K562 treated with DMSO at 1 percent for 4 hours (cell line): Measurements from ENCODE around the gene PPP1R18. TPM values are rescaled to one million over a fixed set of nuclear protein-coding genes. Genes with fewer than 3 reads are reported as not detected.

Source experiments
- total RNA-seq: library from RNA; unstranded; fragments of 300-600 nt; gene quantifications from 2 replicates; pipeline ENCODE4 v1.2.3, GENCODE V29; 2022; ENCODE audit not compliant: insufficient read depth

PPP1R18 gene, protein sequence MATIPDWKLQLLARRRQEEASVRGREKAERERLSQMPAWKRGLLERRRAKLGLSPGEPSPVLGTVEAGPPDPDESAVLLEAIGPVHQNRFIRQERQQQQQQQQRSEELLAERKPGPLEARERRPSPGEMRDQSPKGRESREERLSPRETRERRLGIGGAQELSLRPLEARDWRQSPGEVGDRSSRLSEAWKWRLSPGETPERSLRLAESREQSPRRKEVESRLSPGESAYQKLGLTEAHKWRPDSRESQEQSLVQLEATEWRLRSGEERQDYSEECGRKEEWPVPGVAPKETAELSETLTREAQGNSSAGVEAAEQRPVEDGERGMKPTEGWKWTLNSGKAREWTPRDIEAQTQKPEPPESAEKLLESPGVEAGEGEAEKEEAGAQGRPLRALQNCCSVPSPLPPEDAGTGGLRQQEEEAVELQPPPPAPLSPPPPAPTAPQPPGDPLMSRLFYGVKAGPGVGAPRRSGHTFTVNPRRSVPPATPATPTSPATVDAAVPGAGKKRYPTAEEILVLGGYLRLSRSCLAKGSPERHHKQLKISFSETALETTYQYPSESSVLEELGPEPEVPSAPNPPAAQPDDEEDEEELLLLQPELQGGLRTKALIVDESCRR
- 80.7 and 94.0 TPM in 2 replicates for total RNA-seq

DNA sequence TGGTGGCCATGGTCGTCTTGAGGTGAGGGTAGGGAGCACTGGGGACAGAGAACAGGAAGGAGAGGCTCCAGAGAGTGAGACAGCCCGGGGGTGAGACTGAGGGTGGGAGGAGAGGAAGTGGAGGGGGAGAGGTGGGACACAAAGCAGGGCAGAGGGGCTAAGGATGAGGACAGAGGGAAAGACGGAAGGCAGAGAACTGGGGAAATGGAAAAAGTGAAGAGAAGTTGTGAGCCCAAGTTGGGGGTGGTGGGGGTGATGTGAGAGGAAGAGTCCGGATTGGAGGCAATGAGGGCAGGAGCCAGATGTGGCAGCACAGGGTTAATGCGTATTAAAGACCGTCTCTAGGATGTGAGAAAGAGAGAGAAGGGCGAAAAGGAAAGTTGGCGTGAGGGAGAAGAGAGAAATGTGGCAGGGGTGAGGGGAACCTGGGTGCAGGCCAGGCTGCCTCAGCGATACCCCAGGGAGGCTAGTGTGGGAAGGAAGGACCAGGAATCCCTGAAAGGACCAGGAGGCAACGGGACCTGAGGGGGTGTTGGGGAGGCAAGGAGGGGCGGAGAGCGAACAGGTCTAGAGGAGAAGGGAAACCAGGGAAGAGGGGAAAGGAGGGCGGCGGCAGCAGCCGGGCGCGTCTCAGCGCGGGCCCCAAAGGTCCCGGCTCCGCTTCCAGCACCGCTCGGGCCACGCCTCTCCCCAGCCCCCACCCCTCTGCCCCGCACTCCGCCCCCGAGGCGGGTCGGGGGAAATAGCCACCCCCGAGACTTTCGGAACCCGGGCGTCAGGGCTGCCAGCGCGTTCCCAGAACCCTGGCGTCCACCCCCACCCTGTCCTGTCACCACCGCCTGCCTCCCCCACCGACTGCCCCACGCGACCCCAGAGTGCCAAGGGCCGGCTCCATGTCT is at the start of gene PPP1R18:
Gene PPP1R18 (minus strand): TSS at position 637 of the 899 bp plus-strand sequence. CDS start 627 bp downstream, at position 10.

DNA sequence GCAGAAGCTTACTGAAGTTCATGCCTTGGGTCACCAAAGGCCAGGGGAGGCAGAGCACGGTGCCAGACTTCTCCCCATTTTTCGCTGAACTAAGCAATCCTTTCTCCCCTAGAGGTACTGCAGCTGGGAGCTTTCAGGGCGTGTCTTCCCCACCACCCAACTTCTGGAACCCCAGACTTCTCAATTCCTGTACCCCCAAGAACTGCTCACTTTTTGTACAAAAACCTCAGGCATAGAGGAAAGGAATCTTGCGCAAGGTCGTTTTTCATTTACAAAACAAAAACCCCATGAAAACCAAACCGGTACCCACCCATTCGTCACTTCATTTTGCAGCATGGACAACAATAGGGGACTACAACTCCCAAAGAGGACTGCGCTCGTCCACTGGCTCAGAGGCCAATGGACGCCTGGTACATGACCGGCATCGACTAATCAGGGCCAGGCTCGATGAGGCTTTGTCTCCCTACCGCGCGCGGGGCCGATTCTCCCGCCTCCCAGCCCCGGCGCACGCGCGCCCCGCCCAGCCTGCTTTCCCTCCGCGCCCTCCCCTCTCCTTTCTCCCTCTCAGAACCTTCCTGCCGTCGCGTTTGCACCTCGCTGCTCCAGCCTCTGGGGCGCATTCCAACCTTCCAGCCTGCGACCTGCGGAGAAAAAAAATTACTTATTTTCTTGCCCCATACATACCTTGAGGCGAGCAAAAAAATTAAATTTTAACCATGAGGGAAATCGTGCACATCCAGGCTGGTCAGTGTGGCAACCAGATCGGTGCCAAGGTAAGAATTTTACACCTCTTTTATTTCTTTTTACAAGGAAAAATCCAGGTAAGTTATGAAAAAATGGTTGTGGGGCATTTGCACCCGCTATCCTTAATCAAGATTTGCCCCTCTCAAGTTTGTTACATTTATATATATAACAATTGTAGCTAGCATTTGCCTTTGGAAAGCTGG is 33.6 kb upstream of the PPP1R18 start, which contains the start of gene TUBB:
Gene TUBB (plus strand): TSS at position 562 of the 947 bp plus-strand sequence. CDS start 155 bp downstream, at position 717.

DNA sequence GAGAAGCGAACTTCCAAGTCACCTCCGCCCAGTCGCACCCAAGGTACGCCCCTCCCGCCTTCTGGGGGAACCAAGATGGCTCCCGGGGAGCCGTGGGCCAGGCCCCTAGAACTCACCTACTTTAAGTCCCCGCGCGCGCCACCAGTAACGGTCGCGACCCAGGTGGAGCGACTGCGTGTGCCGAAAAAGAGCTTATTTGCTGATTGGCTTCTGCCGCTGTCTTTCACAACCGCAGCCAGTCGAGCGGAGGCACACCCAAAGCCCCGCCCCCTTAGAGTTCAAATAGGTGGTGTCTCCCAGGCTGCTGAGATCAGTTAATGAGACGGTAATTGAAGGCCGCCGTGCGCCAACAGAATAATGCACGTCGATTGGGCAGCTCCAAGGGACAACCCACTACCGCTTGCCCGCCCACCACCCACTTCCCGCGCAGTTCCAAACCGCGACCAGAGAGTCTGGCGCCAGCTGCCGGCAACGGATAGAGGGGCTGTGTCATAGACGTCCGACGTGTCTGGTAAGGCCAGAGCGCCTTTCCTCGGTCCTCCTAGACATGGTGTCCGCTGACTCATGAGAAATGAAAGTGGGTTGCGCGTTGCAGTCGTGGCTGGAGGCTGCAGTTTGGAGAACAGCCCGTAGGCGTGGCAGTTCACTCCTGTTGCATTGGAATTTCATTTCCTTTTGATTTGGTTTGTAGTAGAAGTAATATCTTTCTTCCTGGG is 30.8 kb upstream of the PPP1R18 start, which contains the start of gene MDC1:
Gene MDC1 (minus strand): TSS at position 153 of the 716 bp plus-strand sequence. CDS start 2,106 bp downstream, outside the sequence.

DNA sequence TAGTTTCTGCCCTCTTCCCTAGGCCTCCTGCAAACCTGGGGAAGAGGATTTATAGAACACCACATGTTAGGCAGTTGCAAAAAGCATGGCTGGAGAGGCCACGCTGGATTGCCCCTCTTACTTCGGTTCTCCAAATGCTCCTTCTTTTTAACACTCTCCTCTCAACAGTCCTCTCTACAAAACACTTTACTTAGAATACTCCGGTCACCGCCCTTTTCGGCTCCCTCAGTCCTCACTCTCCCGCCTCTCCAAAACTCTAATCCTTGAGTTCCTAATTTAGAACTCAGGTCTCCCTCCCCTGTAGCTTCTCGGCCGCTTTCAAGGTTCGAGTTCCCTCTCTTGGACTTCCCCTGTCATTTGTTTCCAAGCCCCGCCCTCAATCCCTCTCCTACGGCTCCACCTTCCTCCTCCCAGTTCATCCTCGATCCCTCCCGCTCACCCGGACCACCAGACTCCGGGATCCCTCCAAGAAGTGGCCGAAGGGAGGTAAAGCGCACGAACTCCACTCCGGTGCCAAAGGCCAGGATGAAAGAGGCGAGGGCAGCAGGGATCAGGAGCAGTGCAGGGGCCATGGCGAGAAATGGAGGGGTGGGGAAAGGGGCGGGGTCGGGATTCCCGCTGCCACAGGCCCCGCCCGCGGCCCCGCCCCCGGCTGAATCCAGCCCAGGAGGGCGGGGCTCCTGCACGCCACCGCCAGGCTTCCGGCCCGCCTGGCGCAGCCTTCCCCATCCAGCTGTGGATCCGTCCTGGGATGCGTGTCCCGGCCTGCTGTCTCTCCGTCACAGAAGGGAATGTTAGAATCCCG is 4.2 kb upstream of the PPP1R18 start, which contains the start of gene NRM:
Gene NRM (minus strand): TSS at position 582 of the 805 bp plus-strand sequence. CDS start 10 bp downstream, at position 572.

DNA sequence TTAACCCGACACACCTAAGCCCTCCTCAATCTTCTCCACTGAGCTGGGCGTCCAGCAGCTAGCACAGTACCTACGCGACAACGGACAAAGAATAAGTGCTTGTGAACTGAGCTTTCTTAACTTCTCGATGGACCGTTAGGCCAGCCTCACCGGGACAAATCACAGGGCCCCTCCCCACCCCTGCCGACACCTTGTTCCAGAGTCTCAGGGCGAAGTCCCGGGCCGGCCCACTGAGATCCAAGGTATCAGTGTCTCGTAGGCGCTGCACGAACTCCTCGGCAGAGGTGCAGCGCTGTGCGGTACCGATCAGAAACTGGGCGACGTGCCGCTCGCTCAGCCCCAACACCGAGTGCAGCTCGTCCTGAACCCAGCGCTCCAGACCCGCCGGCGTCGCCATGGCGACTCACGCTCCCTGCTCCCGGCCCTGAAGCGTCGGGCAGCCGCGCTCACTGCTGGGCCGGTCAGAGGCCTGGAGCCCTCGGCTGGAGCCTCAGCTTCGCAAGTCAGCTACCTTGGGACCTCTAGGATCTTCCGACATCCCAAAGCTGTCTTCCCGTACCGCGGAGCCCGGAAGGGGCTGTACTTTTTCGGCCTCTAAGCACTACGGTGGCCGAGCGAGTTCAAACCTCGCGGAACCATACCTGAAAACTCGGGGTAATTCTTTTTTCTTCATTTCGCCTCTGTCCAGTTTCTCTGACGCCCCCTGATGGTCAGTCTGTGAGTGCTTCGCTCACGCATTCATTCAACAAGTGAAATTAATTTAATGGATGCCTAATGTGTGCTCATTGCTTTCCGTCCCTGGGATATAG is 13.8 kb downstream of the PPP1R18 start, which contains the start of gene DHX16:
Gene DHX16 (minus strand): TSS at position 562 of the 809 bp plus-strand sequence. CDS start 165 bp downstream, at position 397.

DNA sequence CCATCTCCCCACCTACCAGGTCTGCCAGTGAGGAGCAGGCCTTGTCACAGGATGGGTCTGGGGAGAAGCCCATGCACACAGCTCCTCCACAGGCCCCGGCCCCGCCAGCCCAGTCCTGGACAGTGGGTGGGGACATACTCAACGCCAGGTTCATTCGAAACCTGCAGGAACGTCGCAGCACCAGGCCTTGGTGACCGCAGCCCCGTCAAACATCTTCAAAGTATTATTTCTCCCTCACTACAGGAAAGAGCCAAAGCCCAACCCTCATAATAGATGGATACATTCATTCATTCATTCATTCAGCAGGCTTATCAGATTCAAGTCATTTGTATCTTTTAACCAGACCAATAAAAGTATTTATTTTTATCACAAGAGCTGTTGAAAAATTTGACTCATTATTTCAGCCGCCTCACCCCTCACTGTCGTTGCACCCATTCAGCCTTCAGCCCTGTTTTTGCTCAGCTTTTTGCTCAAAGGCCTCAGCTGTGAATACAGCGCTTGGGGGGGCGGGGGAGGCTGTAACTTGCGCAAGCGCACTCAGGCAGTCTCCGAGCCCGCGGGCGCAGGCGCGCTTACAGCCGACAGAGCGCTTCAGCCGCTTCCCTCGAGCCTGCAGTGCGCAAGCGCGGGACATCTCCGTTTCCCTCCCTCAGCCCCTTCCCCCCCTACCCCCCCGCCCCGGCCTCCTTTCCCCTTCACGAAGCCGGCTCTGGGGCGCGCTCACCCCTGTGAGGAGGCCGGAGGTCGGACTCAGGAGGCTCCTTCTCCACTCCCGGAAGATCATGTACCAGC is 39.8 kb downstream of the PPP1R18 start, which contains the start of gene C6orf136:
Gene C6orf136 (plus strand): TSS at position 684 of the 792 bp plus-strand sequence. CDS start 99 bp downstream, at position 783.

DNA sequence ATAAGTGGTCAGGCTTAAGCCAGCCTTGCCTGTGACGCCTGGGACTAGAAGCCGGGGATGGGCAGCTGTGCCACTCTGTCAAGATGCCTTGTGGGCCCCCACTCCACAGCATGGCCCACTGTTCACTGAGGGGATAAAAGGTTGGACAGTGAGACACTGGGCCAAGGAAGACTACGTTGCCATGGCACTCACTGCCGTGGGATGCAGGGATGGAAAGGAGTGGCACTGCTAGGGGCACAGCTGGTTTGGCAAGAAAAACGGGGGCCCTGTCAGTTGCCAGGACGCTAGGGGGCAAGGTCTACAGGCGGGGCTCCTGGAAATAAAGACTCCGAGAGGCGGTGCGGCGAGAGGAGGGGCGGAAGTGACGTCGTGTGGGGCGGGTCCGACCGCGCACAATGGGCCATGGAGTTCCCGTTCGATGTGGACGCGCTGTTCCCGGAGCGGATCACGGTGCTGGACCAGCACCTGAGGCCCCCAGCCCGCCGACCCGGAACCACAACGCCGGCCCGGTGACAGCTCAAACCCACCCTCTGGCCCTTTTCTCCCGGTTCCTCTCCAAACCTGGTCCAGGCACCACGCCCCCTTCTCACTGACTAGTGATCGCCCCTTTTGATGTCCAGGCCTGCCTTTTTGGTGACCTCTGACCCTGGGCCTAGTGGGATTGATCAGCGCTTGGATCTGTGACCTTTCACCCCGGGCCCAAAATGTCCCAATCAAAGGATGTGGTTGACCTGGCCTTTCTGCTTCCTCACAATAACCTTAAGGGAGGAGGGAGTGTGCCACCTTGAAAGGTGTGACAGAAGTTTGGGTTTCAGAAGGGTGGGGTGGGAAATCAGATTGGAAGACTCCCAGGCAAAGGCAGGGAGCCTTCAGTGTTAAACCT is 59.7 kb downstream of the PPP1R18 start, which contains the start of gene ATAT1:
Gene ATAT1 (plus strand): TSS at position 391 of the 883 bp plus-strand sequence.

Other genes starting within 250 kb of the PPP1R18 start
- gene HLA-E, start 197.1 kb downstream of the PPP1R18 start, total RNA-seq: 110 and 121 TPM in 2 replicates
- 41.6 and 44.0 TPM in 2 replicates for gene GNL1, start 130.2 kb downstream of the PPP1R18 start, total RNA-seq
- 7.8 and 8.7 TPM in 2 replicates for gene PRR3, start 129.3 kb downstream of the PPP1R18 start, total RNA-seq
- gene ABCF1, start 115.2 kb downstream of the PPP1R18 start, total RNA-seq: 87.2 and 92.7 TPM in 2 replicates
- gene PPP1R10, start 69.4 kb downstream of the PPP1R18 start, total RNA-seq: 20.4 and 26.4 TPM in 2 replicates
- gene MRPS18B, start 68.8 kb downstream of the PPP1R18 start, total RNA-seq: 86.9 and 98.3 TPM in 2 replicates
- 3.0 and 4.6 TPM in 2 replicates for gene ATAT1, start 59.8 kb downstream of the PPP1R18 start, total RNA-seq
- 25.0 and 26.8 TPM in 2 replicates for gene C6orf136, start 39.5 kb downstream of the PPP1R18 start, total RNA-seq
- gene DHX16, start 13.6 kb downstream of the PPP1R18 start, total RNA-seq: 46.5 and 54.7 TPM in 2 replicates
- 23.6 and 32.0 TPM in 2 replicates for gene NRM, start 4.3 kb upstream of the PPP1R18 start, total RNA-seq
- gene MDC1, start 30.6 kb upstream of the PPP1R18 start, total RNA-seq: 57.9 and 63.3 TPM in 2 replicates
- gene TUBB, start 33.7 kb upstream of the PPP1R18 start, total RNA-seq: 1,432 and 1,624 TPM in 2 replicates
- gene FLOT1, start 56.0 kb upstream of the PPP1R18 start, total RNA-seq: 294 and 327 TPM in 2 replicates
- gene IER3, start 57.9 kb upstream of the PPP1R18 start, total RNA-seq: 45.5 and 66.2 TPM in 2 replicates
- gene DDR1, start 197.9 kb upstream of the PPP1R18 start, total RNA-seq: 41.3 and 61.1 TPM in 2 replicates
- gene GTF2H4, start 221.6 kb upstream of the PPP1R18 start, total RNA-seq: 32.4 and 40.6 TPM in 2 replicates
- gene VARS2, start 227.6 kb upstream of the PPP1R18 start, total RNA-seq: 43.6 and 50.5 TPM in 2 replicates
- gene SFTA2, start 245.5 kb upstream of the PPP1R18 start, total RNA-seq: not detected in 2 replicates